HepG2 (cell line): ENCODE measurements around the gene ANKLE1. TPM values are rescaled to one million over a fixed set of nuclear protein-coding genes. Genes with fewer than 3 reads are reported as not detected.

ENCODE experiments used
- BORCS8-MEF2B ChIP-seq: sonication (generic); formaldehyde crosslinking; IDR thresholded peaks from 2 replicates; pipeline ENCODE4 v1.8.0; 2022; ENCODE audit warnings: mild to moderate bottlenecking, missing genetic modification reagents
- CCDC6 ChIP-seq: sonication (generic); formaldehyde crosslinking; IDR thresholded peaks from 2 replicates; pipeline ENCODE4 v1.8.1; 2022; ENCODE audit warnings: mild to moderate bottlenecking, missing genetic modification reagents, moderate library complexity
- DNMT1 ChIP-seq: sonication (generic); formaldehyde crosslinking; IDR thresholded peaks from 2 replicates; pipeline ENCODE4 v1.5.1; 2020; ENCODE audit warnings: mild to moderate bottlenecking, missing genetic modification reagents
- HNF4A ChIP-seq: sonication (generic); formaldehyde crosslinking; IDR thresholded peaks from 2 replicates; pipeline ENCODE4 v1.4.0; 2020; ENCODE audit warnings: missing genetic modification reagents
- HNRNPK ChIP-seq: fragments of 200-400 bp; formaldehyde crosslinking; IDR thresholded peaks from 2 replicates; pipeline ENCODE4 v1.6.1; 2018; ENCODE audit warnings: low read length, low read depth, moderate library complexity, mild to moderate bottlenecking; ENCODE audit not compliant: poor library complexity, severe bottlenecking
- KDM2A ChIP-seq: sonication (generic); formaldehyde crosslinking; IDR thresholded peaks from 2 replicates; pipeline ENCODE4 v1.4.0; 2020; ENCODE audit warnings: low read depth, missing genetic modification reagents, borderline replicate concordance
- NONO ChIP-seq, 2 experiments: fragments of 450-650 bp in 1 of 2; sonication (generic) in 1 of 2; formaldehyde crosslinking in 1 of 2; IDR thresholded peaks in 1 of 2; conservative IDR thresholded peaks in 1 of 2; 2 replicates each; pipeline versions ENCODE4 v1.6.1 to v1.8.0; 2017 to 2022; ENCODE audit warnings: mild to moderate bottlenecking in 1 of 2, missing genetic modification reagents in 1 of 2, moderate library complexity in 1 of 2
- SIN3A ChIP-seq: IDR thresholded peaks from 2 replicates; pipeline ENCODE4 v1.6.1; 2011; ENCODE audit warnings: low read depth, mild to moderate bottlenecking, control low read depth, low read length, borderline replicate concordance
- SOX13 ChIP-seq, 3 experiments: fragments of 450-650 bp in 1 of 3; sonication (generic) in 1 of 3; formaldehyde crosslinking in 1 of 3; IDR thresholded peaks in 2 of 3; conservative IDR thresholded peaks in 1 of 3; 2 replicates each; pipeline versions ENCODE4 v1.5.0 to v1.6.1; 2016 to 2020; ENCODE audit warnings: antibody characterized with exemption in 1 of 3, mild to moderate bottlenecking in 1 of 3, missing compliant biosample characterization in 1 of 3, missing genetic modification reagents in 1 of 3, moderate library complexity in 1 of 3
- SOX5 ChIP-seq: IDR thresholded peaks from 2 replicates; pipeline ENCODE4 v1.6.1; 2016; ENCODE audit warnings: borderline replicate concordance
- SP4 ChIP-seq: sonication (generic); formaldehyde crosslinking; IDR thresholded peaks from 2 replicates; pipeline ENCODE4 v1.8.1; 2023; ENCODE audit warnings: mild to moderate bottlenecking, missing genetic modification reagents
- XRCC5 ChIP-seq: fragments of 200-400 bp; formaldehyde crosslinking; optimal IDR thresholded peaks from 2 replicates; pipeline ENCODE3; 2017; ENCODE audit warnings: mild to moderate bottlenecking, low read length
- ZBTB20 ChIP-seq: sonication (generic); formaldehyde crosslinking; IDR thresholded peaks from 2 replicates; pipeline ENCODE4 v1.8.1; 2023; ENCODE audit warnings: missing genetic modification reagents, low read depth, mild to moderate bottlenecking, borderline replicate concordance
- ZFX ChIP-seq: sonication (generic); formaldehyde crosslinking; IDR thresholded peaks from 2 replicates; pipeline ENCODE4 v1.4.0; 2020; ENCODE audit warnings: mild to moderate bottlenecking, low read depth, missing genetic modification reagents, moderate library complexity
- ZNF235 ChIP-seq: sonication (generic); formaldehyde crosslinking; IDR thresholded peaks from 2 replicates; pipeline ENCODE4 v1.8.1; 2023; ENCODE audit warnings: mild to moderate bottlenecking, missing genetic modification reagents, borderline replicate concordance
- ZNF333 ChIP-seq: sonication (generic); formaldehyde crosslinking; IDR thresholded peaks from 2 replicates; pipeline ENCODE4 v1.4.0; 2020; ENCODE audit warnings: mild to moderate bottlenecking, missing genetic modification reagents, borderline replicate concordance
- ZNF761 ChIP-seq: sonication (generic); formaldehyde crosslinking; conservative IDR thresholded peaks from 2 replicates; pipeline ENCODE4 v1.4.0; 2020; ENCODE audit warnings: mild to moderate bottlenecking, missing genetic modification reagents
- polyA plus RNA-seq, 8 experiments: library from polyadenylated mRNA; depleted of rRNA in 3 of 8; stranded (reverse) in 7 of 8; unstranded in 1 of 8; fragments of >200 nt; fragmentation: Illumina TruSeq in 4 of 8; extraction: Trizol in 4 of 8; gene quantifications; 2 replicates each; pipeline versions ENCODE4 v1.2.1 to v1.2.3, GENCODE V29; 2011 to 2016; ENCODE audit warnings: low read depth in 4 of 8, missing spikeins in 1 of 8, mixed read lengths in 1 of 8; ENCODE audit not compliant: insufficient read depth in 1 of 8
- total RNA-seq, 5 experiments: library from RNA; depleted of rRNA; stranded (reverse); fragments of >200 nt; fragmentation: Illumina TruSeq; extraction: Trizol; gene quantifications; 2 replicates each; pipeline ENCODE4 v1.2.3, GENCODE V29; 2016; ENCODE audit warnings: low read depth in 1 of 5
- TF ChIP-seq, protein P1 (sequence below), 2 experiments: sonication (generic) in 1 of 2; formaldehyde crosslinking in 1 of 2; IDR thresholded peaks; 2 replicates each; pipeline versions ENCODE4 v1.5.1 to v1.6.1; 2011 to 2020; ENCODE audit warnings: borderline replicate concordance in 1 of 2, low read depth in 1 of 2, low read length in 1 of 2, mild to moderate bottlenecking in 1 of 2, missing genetic modification reagents in 1 of 2, moderate library complexity in 1 of 2
- TF ChIP-seq, protein P2 (sequence below): sonication (generic); formaldehyde crosslinking; IDR thresholded peaks from 2 replicates; pipeline ENCODE4 v1.9.0; 2022; ENCODE audit warnings: low read depth, missing genetic modification reagents
- TF ChIP-seq, protein P3 (sequence below): sonication (generic); formaldehyde crosslinking; IDR thresholded peaks from 2 replicates; pipeline ENCODE4 v1.4.0; 2020; ENCODE audit warnings: missing genetic modification reagents
- TF ChIP-seq, protein P4 (sequence below): sonication (generic); formaldehyde crosslinking; IDR thresholded peaks from 2 replicates; pipeline ENCODE4 v1.5.0; 2020; ENCODE audit warnings: missing genetic modification reagents, mild to moderate bottlenecking, borderline replicate concordance

ANKLE1 gene
- total and polyA plus RNA-seq, 2 of the 13 experiments (the other 11 are each of a cell fraction or from before 2014, with no cell fraction given): 0.69 to 1.5 TPM

DNA sequence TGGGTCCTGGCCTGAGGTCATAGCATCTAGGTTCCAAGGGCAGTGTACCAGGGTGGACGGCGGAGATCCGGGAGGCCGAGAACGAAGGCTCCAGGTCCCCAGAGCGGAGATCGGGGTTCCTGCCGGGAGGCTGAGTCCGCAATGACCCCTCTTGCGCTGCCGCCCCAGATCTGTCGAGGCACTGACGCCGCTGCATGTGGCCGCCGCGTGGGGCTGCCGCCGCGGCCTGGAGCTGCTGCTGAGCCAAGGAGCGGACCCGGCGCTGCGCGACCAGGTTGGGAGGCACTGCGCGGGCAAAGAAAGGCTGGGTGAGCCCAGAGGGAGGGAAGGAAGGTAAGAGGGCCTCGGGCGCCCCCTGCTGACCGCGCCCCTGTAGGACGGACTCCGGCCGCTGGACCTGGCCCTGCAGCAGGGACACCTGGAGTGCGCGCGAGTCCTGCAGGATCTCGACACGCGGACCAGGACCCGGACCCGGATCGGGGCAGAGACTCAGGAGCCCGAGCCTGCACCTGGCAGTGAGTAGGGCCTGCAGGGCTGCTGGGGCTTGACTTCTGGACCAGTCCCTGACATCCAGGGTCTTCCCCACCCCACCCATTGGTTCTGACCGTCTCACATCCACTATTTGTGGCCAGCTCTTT, 906 bp downstream of the ANKLE1 start (continued):
- TF ChIP-seq, protein P1, sequence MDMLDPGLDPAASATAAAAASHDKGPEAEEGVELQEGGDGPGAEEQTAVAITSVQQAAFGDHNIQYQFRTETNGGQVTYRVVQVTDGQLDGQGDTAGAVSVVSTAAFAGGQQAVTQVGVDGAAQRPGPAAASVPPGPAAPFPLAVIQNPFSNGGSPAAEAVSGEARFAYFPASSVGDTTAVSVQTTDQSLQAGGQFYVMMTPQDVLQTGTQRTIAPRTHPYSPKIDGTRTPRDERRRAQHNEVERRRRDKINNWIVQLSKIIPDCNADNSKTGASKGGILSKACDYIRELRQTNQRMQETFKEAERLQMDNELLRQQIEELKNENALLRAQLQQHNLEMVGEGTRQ (IDR thresholded peaks at IDR 0.05; ENCODE audit: low read depth, low read length): no peak
- TF ChIP-seq, protein P1 (CRISPR knock-in tag; IDR thresholded peaks at IDR 0.05; ENCODE audit: borderline replicate concordance): no peak
- TF ChIP-seq DNMT1 (CRISPR knock-in tag) (0 out of 2 replicates have a peak, but pooled peaks have one; percentile 64), BORCS8-MEF2B (CRISPR knock-in tag) (peak; percentile 48; the same call in 1 of the 2 replicates), ZNF235 (CRISPR knock-in tag) (peak; percentile 52; the same call in 1 of the 2 replicates), ZNF333 (CRISPR knock-in tag) (peak; percentile 54; the same call in 1 of the 2 replicates), ZBTB20 (CRISPR knock-in tag) (0 out of 2 replicates have a peak, but pooled peaks have one; percentile 24), XRCC5 (peak; percentile 40), ZNF761 (CRISPR knock-in tag) (0 out of 2 replicates have a peak, but pooled peaks have one; percentile 38), HNRNPK (no peak), ZFX (CRISPR knock-in tag) (peak; percentile 55; the same call in 1 of the 2 replicates), SIN3A (no peak), KDM2A (CRISPR knock-in tag) (peak; percentile 80), SOX5 (CRISPR knock-in tag) (peak; percentile 38; the same call in 1 of the 2 replicates), HNF4A (CRISPR knock-in tag) (0 out of 2 replicates have a peak, but pooled peaks have one; percentile 5), CCDC6 (peak; percentile 78), SP4 (CRISPR knock-in tag) (peak; percentile 42; the same call in 1 of the 2 replicates), SOX13 (IDR thresholded peaks at IDR 0.05) (no peak), SOX13 (CRISPR knock-in tag; conservative IDR thresholded peaks at IDR 0.05 in 1 of 2, IDR thresholded peaks at IDR 0.05 in 1 of 2) (peak in 1 of 2 experiments; percentile 39; a peak in 1 of 4 replicates), NONO (IDR thresholded peaks at IDR 0.05) (no peak), NONO (CRISPR knock-in tag; conservative IDR thresholded peaks at IDR 0.05) (peak; percentile 72)
- TF ChIP-seq, protein P2, sequence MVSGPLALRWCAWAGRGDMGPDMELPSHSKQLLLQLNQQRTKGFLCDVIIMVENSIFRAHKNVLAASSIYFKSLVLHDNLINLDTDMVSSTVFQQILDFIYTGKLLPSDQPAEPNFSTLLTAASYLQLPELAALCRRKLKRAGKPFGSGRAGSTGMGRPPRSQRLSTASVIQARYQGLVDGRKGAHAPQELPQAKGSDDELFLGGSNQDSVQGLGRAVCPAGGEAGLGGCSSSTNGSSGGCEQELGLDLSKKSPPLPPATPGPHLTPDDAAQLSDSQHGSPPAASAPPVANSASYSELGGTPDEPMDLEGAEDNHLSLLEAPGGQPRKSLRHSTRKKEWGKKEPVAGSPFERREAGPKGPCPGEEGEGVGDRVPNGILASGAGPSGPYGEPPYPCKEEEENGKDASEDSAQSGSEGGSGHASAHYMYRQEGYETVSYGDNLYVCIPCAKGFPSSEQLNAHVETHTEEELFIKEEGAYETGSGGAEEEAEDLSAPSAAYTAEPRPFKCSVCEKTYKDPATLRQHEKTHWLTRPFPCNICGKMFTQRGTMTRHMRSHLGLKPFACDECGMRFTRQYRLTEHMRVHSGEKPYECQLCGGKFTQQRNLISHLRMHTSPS (CRISPR knock-in tag): peak; percentile 43; the same call in 1 of the 2 replicates
- TF ChIP-seq, protein P3, sequence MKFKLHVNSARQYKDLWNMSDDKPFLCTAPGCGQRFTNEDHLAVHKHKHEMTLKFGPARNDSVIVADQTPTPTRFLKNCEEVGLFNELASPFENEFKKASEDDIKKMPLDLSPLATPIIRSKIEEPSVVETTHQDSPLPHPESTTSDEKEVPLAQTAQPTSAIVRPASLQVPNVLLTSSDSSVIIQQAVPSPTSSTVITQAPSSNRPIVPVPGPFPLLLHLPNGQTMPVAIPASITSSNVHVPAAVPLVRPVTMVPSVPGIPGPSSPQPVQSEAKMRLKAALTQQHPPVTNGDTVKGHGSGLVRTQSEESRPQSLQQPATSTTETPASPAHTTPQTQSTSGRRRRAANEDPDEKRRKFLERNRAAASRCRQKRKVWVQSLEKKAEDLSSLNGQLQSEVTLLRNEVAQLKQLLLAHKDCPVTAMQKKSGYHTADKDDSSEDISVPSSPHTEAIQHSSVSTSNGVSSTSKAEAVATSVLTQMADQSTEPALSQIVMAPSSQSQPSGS (CRISPR knock-in tag): peak; percentile 37; the same call in 1 of the 2 replicates
- TF ChIP-seq, protein P4, sequence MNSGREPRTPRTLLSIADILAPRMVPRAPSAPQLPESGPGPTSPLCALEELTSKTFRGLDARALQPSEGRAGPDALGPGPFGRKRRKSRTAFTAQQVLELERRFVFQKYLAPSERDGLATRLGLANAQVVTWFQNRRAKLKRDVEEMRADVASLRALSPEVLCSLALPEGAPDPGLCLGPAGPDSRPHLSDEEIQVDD: 0 out of 2 replicates have a peak, but pooled peaks have one; percentile 17
